ENCODE measurements around the gene ABR.

Gene ABR

GRCh38 chr17:1179818-1180742, at the start of gene ABR:
Gene ABR (minus strand): TSS chr17:1179981. CDS start chr17:1179727, 254 bp downstream.
- peak; percentile 58 for DNase-seq

DNA sequence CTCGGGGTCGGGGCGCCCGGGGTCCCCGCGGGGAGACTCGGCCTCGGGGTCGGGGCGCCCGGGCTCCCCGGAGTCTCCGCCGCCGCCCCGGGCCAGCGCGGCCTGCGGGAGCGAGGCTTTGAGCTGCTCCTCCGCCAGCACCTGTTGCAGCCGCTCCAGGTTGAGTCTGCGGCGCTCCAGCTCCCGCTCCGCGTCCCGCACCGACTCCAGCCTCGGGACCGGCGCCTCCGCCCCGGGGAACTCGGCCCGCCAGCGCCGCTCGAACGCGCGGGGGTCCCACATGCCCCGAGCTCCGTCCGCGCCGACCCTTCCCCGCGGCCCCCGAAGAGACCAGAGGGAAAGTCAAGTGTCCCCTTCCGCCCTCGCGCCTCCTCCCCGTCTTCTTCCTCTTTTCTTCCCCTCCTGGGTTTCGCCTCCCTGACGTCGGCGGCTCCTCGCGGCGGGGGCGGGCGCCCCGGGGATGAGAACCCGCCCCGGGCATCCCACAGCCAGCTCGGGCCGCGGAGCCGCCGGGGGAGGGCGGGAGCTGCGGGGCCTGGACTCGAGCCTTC, 49.6 kb upstream of the ABR start:
- DNase-seq = peak; percentile 58

DNA sequence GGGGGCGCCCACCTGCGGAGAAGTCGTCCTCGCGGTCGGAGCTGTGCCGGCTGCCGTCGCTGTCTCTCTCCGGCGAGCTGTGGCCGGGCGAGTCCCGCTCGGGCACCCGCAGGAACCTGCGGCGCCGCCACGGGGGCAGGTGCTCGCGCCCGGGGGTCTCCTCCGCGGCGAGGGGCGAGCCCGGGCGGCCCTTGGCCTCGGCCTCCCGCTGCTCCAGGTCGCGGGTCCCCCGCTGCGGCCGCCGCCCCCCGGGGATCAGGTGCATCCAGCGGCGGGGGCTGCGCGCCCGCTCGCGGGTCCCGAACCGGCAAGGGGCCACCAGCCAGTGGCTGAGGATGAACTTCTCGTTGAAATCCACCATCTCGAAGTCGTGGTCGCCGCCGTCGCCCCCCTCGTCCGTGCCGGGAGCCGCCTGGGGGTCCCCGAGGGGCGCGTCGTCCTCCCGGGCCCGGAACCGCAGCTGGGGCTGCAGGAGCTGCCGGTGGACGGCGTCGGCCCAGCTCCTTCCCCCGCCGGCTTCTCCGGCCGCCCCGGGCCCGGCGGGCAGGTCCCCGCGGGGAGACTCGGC, 49.1 kb upstream of the ABR start:
- no peak for DNase-seq

- peak; percentile 23 for DNase-seq
Measured at GRCh38 chr17:1227917-1228780, 48.4 kb upstream of the ABR start.

DNA sequence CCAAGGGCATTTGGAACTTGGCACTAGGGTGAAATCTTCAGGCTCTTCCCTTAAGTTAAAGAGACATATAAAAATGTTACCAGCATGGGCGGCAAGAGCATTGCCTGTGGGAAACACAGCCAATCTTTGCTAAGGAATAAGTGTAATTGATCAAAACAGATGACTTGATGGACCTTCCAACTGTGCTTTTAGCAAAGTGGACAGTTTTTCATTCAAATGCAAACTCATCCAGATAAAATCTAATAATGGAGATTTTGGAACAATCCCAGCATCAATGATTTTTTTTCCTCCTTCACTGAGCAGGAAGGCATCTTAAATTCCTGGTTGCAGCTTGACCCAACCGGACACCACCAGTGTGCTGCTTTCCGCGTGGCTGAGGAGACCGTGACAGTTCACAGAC, 47.6 kb upstream of the ABR start:
- DNase-seq = no peak

DNA sequence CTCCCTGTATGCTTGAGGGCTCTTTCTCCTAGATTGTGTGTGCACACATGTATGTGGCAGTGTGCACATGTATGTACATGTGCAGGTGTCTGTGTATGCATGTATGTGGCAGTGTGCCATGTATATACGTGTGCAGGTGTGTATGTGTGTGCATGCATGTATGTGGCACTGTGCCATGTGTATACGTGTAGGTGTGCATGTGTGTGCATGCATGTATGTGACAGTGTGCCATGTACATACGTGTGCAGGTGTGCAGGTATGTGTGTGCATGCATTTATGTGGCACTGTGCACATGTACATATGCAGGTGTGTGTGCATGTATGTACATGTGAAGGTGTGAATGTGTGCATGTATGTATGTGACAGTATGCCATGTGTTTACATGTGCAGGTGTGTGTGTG, 46.5 kb upstream of the ABR start:
- DNase-seq = no peak

DNA sequence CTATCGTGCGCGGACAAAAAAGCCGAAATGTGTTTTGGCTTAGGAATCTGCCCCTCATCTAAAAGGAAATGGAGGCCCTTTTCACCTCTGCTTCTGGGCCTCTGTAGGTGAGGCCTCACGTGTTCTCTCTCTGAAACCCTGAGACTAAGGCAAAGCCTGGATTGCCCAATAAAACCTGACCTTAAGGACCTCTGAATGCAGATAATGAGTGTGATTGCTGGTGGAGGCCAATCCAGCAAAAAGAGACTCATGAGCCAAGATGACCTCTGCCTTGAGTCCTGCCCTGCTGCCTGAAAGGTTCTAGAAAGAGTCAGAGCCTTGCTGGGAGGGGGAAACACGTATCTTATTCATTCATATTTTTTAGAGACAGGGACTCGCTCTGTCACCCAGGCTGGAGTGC, 44.5 kb upstream of the ABR start:
- DNase-seq = no peak

DNA sequence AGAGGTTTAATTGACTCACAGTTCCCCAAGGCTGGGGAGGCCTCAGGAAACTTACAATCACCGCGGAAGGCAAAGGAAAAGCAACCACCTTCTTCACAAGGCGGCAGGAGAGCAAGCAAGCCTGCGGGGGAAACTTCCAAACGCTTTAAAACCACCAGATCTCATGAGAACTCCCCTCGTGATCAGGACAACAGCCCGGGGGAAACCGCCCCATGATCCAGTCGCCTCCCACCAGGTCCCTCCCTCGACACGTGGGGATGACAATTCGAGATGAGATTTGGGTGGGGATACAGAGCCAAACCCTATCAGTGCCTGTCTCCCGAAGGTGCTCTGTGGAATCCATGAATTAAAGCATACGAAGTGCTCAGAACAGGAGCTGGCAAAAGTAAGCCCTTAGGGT, 43.9 kb upstream of the ABR start:
- DNase-seq = no peak

DNA sequence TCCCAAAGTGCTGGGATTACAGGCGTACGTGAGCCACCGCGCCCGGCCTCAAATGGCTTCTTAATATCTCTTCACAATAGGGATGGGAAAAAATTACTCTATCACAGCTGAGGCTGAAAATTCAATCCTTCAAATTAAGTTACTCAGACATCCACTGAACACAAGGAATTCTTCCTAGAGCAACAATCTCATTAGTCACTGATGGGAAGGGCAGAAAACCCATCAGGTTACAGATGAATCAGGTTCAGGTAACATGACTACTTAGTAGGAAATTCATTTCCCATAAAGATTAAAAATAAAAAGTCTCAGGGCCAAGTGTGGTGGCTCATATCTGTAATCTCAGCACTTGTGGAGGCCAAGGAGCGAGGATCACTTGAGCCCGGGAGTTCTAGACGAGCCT, 42.5 kb upstream of the ABR start:
- no peak for DNase-seq

DNA sequence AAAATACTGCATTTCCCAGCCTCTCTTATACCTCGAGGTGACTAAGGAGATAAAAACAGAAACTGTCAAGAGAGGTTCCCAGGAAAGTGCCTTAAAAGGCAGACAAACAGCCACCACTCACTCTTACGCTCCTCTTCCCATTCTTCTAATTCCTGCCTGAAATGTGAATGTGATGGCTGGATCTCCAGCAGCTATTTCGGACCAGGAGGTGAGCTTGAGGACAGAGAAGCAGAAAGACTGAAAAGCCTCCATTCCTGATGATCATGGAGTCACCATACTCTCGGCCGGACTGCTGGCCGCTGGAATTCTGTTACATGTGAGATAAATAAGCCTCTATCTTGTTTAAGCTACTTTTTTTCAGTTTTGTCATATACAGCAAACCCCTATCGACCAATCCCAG, 41.4 kb upstream of the ABR start:
- DNase-seq = no peak

DNA sequence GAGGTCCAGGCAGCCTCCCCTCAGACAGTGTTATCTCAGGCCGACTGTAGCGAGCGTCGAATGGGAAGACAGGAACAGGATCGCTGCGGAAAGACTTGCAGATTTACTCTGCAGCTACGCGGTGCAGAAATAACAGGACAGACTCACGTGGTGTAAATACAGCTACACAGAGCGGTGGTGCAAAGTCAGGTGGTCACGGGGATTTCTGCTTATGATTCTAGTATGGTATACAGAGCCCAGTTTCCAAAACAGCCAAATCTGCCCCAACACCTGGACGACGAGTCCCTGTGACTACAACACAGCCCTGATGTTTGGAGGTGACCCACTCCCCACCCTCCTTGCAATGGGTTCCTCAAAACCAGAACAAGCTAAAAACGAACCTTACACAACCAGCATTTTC, 40.6 kb upstream of the ABR start:
- DNase-seq = no peak

- DNase-seq = no peak
Measured at GRCh38 chr17:1217089-1217385, 37.3 kb upstream of the ABR start.

GRCh38 chr17:1216217-1217088, 36.7 kb upstream of the ABR start:
- DNase-seq = no peak

- no peak for DNase-seq
Measured at GRCh38 chr17:1212946-1213345, 33.2 kb upstream of the ABR start.

DNA sequence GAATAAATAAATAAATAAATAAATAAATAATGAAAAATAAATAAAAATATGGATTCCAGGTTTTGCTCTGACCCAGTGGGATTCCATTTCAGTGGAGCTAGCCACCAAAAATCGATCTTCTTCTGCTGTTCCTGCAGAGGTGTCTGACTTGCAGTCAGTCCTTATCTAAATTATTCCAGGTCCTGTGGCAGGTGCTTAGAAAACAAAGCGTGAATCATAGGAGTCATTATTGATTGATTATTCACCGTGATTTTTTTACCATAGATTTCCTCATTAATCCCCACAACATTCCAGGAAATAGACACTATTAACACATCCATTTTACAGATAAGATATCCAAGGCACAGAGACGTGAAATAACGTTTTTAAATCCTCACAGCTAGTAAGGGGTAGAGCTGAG, 31.5 kb upstream of the ABR start:
- DNase-seq = no peak

DNA sequence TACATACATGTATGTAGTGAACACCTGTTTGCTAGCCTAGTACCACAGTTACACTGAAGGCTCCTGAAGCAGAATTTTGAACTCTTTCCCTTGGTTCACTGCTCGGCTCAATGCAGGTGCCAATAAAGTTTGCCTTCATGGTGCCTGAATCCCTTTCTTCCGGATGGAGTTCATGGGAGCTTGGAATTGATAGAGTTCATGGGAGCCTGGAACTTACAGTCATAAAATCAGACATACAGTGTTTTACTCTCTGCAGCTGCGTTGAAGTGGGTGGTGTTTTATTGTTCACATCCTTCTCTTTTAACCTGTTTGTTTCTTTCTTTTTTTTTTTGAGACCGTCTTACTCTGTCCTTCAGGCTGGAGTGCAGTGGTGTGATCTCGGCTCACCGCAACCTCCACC, 29.2 kb upstream of the ABR start:
- DNase-seq = no peak

GRCh38 chr17:1206026-1206777, 26.4 kb upstream of the ABR start:
- DNase-seq = no peak

GRCh38 chr17:1203967-1204291, 24.1 kb upstream of the ABR start:
- DNase-seq = no peak

DNA sequence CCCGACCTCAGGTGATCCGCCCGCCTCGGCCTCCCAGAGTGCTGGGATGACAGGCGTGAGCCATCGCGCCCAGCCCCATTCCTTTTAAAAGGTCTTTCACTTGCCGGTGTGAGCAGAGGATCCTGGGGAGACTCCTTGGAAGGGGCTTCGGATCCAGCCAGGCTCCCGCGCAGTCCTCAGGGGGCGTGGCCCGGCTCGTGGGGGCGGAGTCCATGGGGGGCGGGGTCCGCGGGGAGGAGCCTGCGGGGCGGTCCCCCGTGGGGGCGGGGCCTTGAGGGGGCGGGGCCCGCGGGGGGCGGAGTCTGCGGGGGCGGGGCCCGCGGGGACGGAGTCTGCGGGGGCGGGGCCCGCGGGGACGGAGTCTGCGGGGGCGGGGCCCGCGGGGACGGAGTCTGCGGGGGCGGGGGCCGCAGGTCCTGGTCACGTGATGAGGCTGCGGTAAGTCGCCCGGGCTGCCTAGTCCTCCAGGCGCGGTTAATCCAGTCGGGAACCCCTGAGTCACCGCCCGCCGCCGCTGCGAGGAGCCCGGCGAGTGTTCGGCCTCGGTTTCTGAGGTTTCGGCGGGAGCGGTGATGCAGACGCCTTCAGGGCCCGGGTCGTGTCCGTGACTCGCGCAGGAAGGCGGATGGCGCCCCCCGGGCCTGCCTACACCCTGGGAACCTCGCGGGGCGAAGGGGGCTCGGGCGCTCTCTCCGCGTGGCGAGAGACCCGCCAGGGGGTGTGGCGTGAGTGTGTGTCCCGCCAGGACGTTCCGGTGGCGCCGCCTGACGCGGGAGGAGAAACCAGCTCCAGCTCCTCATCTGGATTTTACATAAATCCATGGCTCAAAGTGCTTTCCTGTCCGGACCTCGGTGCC, 23.6 kb upstream of the ABR start:
- peak; percentile 75 for DNase-seq

DNA sequence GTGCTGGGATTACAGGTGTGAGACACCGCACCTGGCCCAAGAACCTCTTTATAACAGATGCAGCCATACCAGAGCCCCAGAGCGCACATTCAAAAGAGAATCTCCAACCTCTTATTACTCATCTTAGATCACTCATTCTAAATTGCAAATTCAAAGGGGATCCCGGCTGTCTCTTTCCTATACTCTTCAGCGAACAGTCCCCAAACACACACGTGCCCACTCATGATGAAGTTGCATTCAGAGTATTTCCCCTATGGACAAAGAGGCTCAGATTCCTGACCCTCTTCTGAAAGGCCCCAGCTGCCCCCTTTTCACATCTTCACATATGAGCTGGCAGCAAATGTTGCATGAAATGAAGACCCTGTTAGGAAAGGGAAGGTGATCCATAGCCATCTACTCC, 22.5 kb upstream of the ABR start:
- no peak for DNase-seq

DNA sequence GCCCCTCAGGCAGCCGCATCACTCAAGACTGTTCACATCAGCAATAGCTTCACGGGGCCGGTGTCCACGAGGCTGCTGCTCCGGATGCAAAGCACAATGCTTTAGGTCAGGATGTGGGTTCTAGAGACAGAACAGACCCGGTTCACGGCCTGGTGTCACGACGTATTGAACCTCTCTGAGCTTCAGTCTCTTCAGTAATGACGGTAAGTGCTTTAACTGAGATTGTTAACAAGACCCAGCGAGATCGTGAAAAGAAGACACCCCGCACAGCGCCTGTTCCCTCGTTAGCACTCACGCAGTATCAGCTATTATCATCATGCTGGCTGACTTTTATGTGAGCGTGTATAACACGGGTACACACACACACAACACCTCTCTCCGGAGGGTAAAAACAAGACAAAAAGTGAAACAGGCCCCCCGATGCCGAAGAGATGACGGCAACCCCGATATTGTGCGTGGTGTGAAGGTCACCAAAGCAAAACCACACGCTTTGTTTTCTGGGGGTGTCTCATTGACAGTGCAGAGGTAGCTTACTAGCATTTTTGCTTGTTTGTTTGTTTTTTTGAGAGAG, 21.4 kb upstream of the ABR start:
- DNase-seq = peak; percentile 30

Data from stimulated activated CD4-positive, alpha-beta T cell treated with anti-CD3 and anti-CD28 coated beads, Interleukin-15, amount 100 ng/mL, for 24 hours (primary cell).